Activated CD4-positive, alpha-beta T cell treated with anti-CD3 and anti-CD28 coated beads for 4 hours (primary cell): Measurements from ENCODE around the gene TRAPPC1.
"Not testable (repeated sequence)": the region's sequence is repeated elsewhere in the genome, so short reads cannot be mapped to it uniquely, and the experiment has no call there.

Source experiments
- DNase-seq, 2 donors: peaks; one replicate each; pipeline ENCODE4 v3.0.0-alpha.2; 2020

Gene TRAPPC1

GRCh38 chr17:7931709-7932482, at the start of gene TRAPPC1, which contains the start of gene CNTROB:
Gene TRAPPC1 (minus strand): TSS chr17:7931946. CDS start chr17:7931829, 117 bp downstream.
Gene CNTROB (plus strand): TSS chr17:7932206. CDS start chr17:7933080, 874 bp downstream.
- peak; percentile 99 for DNase-seq

- no peak for DNase-seq
These were observed 46.1 kb upstream of the TRAPPC1 start for GRCh38 chr17:7977805-7978204.

- DNase-seq = no peak
These were observed 45.3 kb upstream of the TRAPPC1 start for GRCh38 chr17:7977039-7977438.

- DNase-seq = no peak
These were observed 42.9 kb upstream of the TRAPPC1 start for GRCh38 chr17:7974638-7975131.

GRCh38 chr17:7972131-7972785, 40.5 kb upstream of the TRAPPC1 start:
- no peak for DNase-seq

GRCh38 chr17:7971651-7972050, 39.9 kb upstream of the TRAPPC1 start:
- no peak for DNase-seq

GRCh38 chr17:7969433-7969832, 37.7 kb upstream of the TRAPPC1 start:
- no peak for DNase-seq

GRCh38 chr17:7967751-7968150, 36.0 kb upstream of the TRAPPC1 start:
- no peak for DNase-seq

- DNase-seq = no peak
These were observed 29.7 kb upstream of the TRAPPC1 start for GRCh38 chr17:7961421-7961820.

GRCh38 chr17:7959503-7960253, 27.9 kb upstream of the TRAPPC1 start:
- DNase-seq = no peak

- no peak for DNase-seq
These were observed 24.7 kb upstream of the TRAPPC1 start for GRCh38 chr17:7956228-7956965.

GRCh38 chr17:7955414-7956227, 23.9 kb upstream of the TRAPPC1 start:
- no peak for DNase-seq

- DNase-seq = not testable (repeated sequence)
These were observed 21.5 kb upstream of the TRAPPC1 start for GRCh38 chr17:7953266-7953665.

GRCh38 chr17:7951143-7951792, 19.5 kb upstream of the TRAPPC1 start:
- DNase-seq = peak in 1 of 2 donors; percentile 14

- no peak for DNase-seq
These were observed 18.8 kb upstream of the TRAPPC1 start for GRCh38 chr17:7950578-7950977.

- DNase-seq = no peak
These were observed 15.9 kb upstream of the TRAPPC1 start for GRCh38 chr17:7947651-7948050.

- no peak for DNase-seq
These were observed 14.7 kb upstream of the TRAPPC1 start for GRCh38 chr17:7946441-7946840.

- no peak for DNase-seq
These were observed 13.9 kb upstream of the TRAPPC1 start for GRCh38 chr17:7945651-7946050.

- DNase-seq = no peak
These were observed 12.6 kb upstream of the TRAPPC1 start for GRCh38 chr17:7944326-7944725.

GRCh38 chr17:7943291-7943690, 11.5 kb upstream of the TRAPPC1 start:
- DNase-seq = no peak

GRCh38 chr17:7940743-7941142, 9.0 kb upstream of the TRAPPC1 start:
- no peak for DNase-seq
